Calu3 (cell line): Measurements from ENCODE around the gene VPS26A. TPM values are rescaled to one million over a fixed set of nuclear protein-coding genes. Genes with fewer than 3 reads are reported as not detected.
A peak's percentile ranks its signal among the peaks of the same experiment; 100 is the strongest.

ENCODE experiments used
- BruUV-seq: library from RNA; stranded (reverse); fragments of 400-500 nt; replicated peaks from 2 replicates; lab custom pipeline; 2021; lab: Mats Ljungman, UMichigan
- CTCF ChIA-PET: fragments of 300-600 bp; sonication (Branson Sonifier 250); formaldehyde crosslinking; loops from one replicate; lab custom pipeline; 2022; ENCODE audit warnings: antibody characterized with exemption; lab: Charles Lee
- DNase-seq: peaks from one replicate; pipeline ENCODE4 v3.0.0; 2022
- H3K27ac Mint-ChIP-seq: one replicate; pipeline ENCODE4 v1.8.0; 2022; ENCODE audit warnings: mixed read lengths; ENCODE audit not compliant: unreplicated experiment
- H3K27me3 Mint-ChIP-seq: one replicate; pipeline ENCODE4 v1.8.0; 2022; ENCODE audit warnings: mixed read lengths; ENCODE audit not compliant: unreplicated experiment
- H3K36me3 Mint-ChIP-seq: one replicate; pipeline ENCODE4 v1.8.0; 2022; ENCODE audit warnings: mild to moderate bottlenecking, moderate library complexity, mixed read lengths; ENCODE audit not compliant: insufficient read depth, unreplicated experiment
- H3K4me1 Mint-ChIP-seq: one replicate; pipeline ENCODE4 v1.8.0; 2022; ENCODE audit warnings: mild to moderate bottlenecking, low read depth, mixed read lengths; ENCODE audit not compliant: unreplicated experiment
- H3K4me3 Mint-ChIP-seq: one replicate; pipeline ENCODE4 v1.8.0; 2022; ENCODE audit warnings: mild to moderate bottlenecking, low read depth, moderate library complexity, mixed read lengths; ENCODE audit not compliant: unreplicated experiment
- H3K9me3 Mint-ChIP-seq: one replicate; pipeline ENCODE4 v1.8.0; 2022; ENCODE audit warnings: low read depth, mixed read lengths; ENCODE audit not compliant: unreplicated experiment
- intact Hi-C: fragments of 100-400 bp; cut with micrococcal nuclease; formaldehyde crosslinking; loops from one replicate; pipeline ENCODE4 v1.10.0; 2022; ENCODE audit not compliant: unreplicated experiment
- total RNA-seq: library from RNA; stranded (reverse); gene quantifications from 2 replicates; pipeline ENCODE4 v1.2.3, GENCODE V29; 2022
- TF ChIP-seq, protein P1 (sequence below): fragments of 200-600 bp; IDR thresholded peaks from one replicate; pipeline ENCODE4 v1.8.0; 2022; ENCODE audit warnings: antibody characterized with exemption; ENCODE audit not compliant: unreplicated experiment

Gene VPS26A
- total RNA-seq, 1 experiment from 2014 or later, result 80.3 TPM

DNA sequence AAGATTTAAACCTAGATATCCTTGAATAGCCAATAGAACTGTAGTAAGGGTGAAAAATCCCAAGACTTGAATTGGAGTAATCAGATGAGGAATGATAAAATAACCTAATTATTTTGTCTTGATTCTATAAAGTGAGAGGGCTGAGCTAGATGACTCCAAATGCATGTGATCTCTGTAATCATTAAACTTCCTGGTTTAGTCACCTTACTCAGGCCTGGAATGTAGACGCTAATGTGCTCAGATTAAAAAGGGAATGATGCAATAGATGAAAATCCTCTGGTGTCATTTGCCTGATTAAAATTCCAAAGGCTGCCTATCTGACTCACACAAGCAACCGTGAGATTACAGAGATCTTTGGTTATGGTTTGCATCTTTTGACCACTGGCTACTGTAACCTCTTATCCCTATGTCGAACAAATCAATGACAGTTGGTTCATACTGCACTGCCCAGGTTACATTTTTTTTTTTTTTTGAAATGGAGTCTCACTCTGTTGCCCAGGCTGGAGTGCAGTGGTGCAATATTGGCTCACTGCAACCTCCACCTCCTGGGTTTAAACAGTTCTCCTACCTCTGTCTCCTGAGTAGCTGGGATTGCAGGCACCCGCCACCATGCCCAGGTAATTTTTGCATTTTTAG, 93.3 kb downstream of the VPS26A start:
- no peaks in the 10 kb centered on the region for H3K27me3 Mint-ChIP-seq
- peak overlapping the region; percentile 92 for H3K27ac Mint-ChIP-seq
- BruUV-seq, result no TSS peak
- CTCF ChIA-PET, result interaction anchor here (0.9 to 1.0 kb wide), 4 partner anchors 37 to 190 kb away, joined by 3 to 4 read pairs (median 3); partner anchors contain the start of gene SUPV3L1
- intact Hi-C loops, result no loop called here
- peaks cover 47% of the 10 kb centered on the region for H3K4me1 Mint-ChIP-seq
- TF ChIP-seq, protein P1, sequence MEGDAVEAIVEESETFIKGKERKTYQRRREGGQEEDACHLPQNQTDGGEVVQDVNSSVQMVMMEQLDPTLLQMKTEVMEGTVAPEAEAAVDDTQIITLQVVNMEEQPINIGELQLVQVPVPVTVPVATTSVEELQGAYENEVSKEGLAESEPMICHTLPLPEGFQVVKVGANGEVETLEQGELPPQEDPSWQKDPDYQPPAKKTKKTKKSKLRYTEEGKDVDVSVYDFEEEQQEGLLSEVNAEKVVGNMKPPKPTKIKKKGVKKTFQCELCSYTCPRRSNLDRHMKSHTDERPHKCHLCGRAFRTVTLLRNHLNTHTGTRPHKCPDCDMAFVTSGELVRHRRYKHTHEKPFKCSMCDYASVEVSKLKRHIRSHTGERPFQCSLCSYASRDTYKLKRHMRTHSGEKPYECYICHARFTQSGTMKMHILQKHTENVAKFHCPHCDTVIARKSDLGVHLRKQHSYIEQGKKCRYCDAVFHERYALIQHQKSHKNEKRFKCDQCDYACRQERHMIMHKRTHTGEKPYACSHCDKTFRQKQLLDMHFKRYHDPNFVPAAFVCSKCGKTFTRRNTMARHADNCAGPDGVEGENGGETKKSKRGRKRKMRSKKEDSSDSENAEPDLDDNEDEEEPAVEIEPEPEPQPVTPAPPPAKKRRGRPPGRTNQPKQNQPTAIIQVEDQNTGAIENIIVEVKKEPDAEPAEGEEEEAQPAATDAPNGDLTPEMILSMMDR, result no peak
- peaks cover 54% of the 10 kb centered on the region for H3K36me3 Mint-ChIP-seq
- peak; percentile 56 for DNase-seq
- no peaks in the 10 kb centered on the region for H3K9me3 Mint-ChIP-seq
- H3K4me3 Mint-ChIP-seq, result peak overlapping the region; percentile 10

DNA sequence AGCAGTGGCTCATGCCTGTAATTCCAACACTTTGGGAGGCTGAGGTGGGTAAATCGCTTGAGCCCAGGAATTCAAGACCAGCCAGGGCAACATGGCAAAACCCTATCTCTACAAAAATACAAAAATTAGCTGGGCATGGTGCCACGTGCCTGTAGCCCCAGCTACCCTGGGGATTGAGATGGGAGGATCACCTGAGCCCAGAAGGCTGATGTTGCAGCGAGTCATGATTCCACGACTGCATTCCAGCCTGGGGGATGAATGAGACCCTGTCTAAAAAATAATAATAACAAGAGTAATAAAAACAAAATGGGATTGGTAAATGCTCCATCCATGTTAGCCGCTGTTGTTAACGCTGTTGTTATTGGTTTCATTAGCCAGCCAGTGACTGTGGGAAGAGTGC, 94.9 kb downstream of the VPS26A start:
- Mint-ChIP-seq H3K27me3 (no peaks in the 10 kb centered on the region), H3K4me3 (no peak overlapping the region), H3K27ac (peak overlapping the region; percentile 92), H3K9me3 (no peaks in the 10 kb centered on the region), H3K36me3 (peaks cover 69% of the 10 kb centered on the region), H3K4me1 (peaks cover 39% of the 10 kb centered on the region)
- TF ChIP-seq, protein P1, result no peak
- intact Hi-C loops, result no loop called here
- no TSS peak for BruUV-seq
- CTCF ChIA-PET, result interaction anchor here (0.6 kb wide), 1 partner anchor 64 kb away, joined by 3 read pairs; no protein-coding TSS in a partner anchor
- no peak for DNase-seq

GRCh38 chr10:69220041-69220451, 96.1 kb downstream of the VPS26A start, which contains the start of gene HKDC1:
HKDC1 (plus strand) TSS chr10:69220332; CDS start chr10:69220436, 104 bp downstream.
- Mint-ChIP-seq H3K27ac (peak within 1 kb of the TSS; percentile 92), H3K9me3 (no peaks in the 10 kb centered on the region), H3K4me3 (peak within 1 kb of the TSS; percentile 88), H3K27me3 (no peaks in the 10 kb centered on the region), H3K36me3 (peaks cover 78% of the 10 kb centered on the region), H3K4me1 (peaks cover 35% of the 10 kb centered on the region)
- TF ChIP-seq, protein P1, result no peak
- CTCF ChIA-PET, result interaction anchor here (0.6 to 1.1 kb wide), 4 partner anchors 8 to 142 kb away, joined by 3 to 5 read pairs (median 3); no protein-coding TSS in a partner anchor
- intact Hi-C loops, result loop anchor here (1.0 to 2.0 kb wide), 2 partner anchors 40 to 95 kb away; partner anchors contain the start of genes SUPV3L1 and VPS26A
- no TSS peak for BruUV-seq
- peak; percentile 84 for DNase-seq

DNA sequence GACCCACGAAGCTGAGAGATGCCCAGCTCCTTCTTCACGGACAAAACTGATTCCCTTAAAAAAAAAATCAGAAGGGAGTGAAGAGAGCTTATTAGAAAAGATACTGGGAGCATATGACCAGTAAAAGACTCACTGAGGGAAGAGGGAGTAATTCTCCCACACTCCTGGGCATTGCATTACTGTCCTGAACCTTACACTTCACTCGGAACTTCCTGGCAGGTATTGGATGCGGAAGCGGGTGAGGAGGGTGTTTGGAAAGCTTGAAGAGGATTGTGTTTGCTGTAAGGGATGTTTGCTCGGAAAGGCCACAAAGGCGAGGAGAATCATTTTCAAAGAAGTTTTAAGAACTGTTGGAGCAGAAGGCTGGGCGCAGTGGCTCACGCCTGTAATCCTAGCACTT, 96.5 kb downstream of the VPS26A start:
- H3K27me3 Mint-ChIP-seq, result no peaks in the 10 kb centered on the region
- H3K4me1 Mint-ChIP-seq, result peaks cover 35% of the 10 kb centered on the region
- TSS peak; percentile 77 for BruUV-seq
- peak; percentile 33 for DNase-seq
- intact Hi-C loops, result loop anchor here (1.0 to 2.0 kb wide), 2 partner anchors 40 to 96 kb away; partner anchors contain the start of genes SUPV3L1 and VPS26A
- peaks cover 83% of the 10 kb centered on the region for H3K36me3 Mint-ChIP-seq
- TF ChIP-seq, protein P1, result no peak
- CTCF ChIA-PET, result interaction anchor here (0.8 to 1.1 kb wide), 3 partner anchors 9 to 142 kb away, joined by 3 to 5 read pairs (median 3); no protein-coding TSS in a partner anchor
- peak overlapping the region; percentile 88 for H3K4me3 Mint-ChIP-seq
- peak overlapping the region; percentile 92 for H3K27ac Mint-ChIP-seq
- H3K9me3 Mint-ChIP-seq, result no peaks in the 10 kb centered on the region

Other genes starting within 250 kb of the VPS26A start
- 39.1 and 44.4 TPM in 2 replicates for gene DDX50, start 222.9 kb upstream of the VPS26A start, total RNA-seq
- 135 and 144 TPM in 2 replicates for gene DDX21, start 168.0 kb upstream of the VPS26A start, total RNA-seq
- gene KIFBP, start 135.4 kb upstream of the VPS26A start, total RNA-seq, result 36.7 and 40.0 TPM in 2 replicates
- not detected in 2 replicates for gene SRGN, start 36.1 kb upstream of the VPS26A start, total RNA-seq
- 39.1 and 47.8 TPM in 2 replicates for gene SUPV3L1, start 56.1 kb downstream of the VPS26A start, total RNA-seq
- 112 and 113 TPM in 2 replicates for gene HKDC1, start 96.2 kb downstream of the VPS26A start, total RNA-seq
- 58.8 and 61.0 TPM in 2 replicates for gene HK1, start 154.3 kb downstream of the VPS26A start, total RNA-seq